Heart left ventricle (tissue), 13 donors: ENCODE measurements around the gene KIAA1586.

Experiments
- POLR2A ChIP-seq, 2 donors: fragments of 450-650 bp; IDR thresholded peaks; one replicate each; pipeline ENCODE4 v1.6.1; 2017; ENCODE audit warnings: antibody characterized with exemption in 2 of 2, mild to moderate bottlenecking in 2 of 2, moderate library complexity in 2 of 2
- TF ChIP-seq, protein P1 (sequence below), 12 donors: fragments of 200-600 bp; sonication (generic) in 4 of 12; IDR thresholded peaks; one replicate each; pipeline versions ENCODE4 v1.5.0 to v1.8.0; 2018 to 2022; ENCODE audit warnings: antibody characterized with exemption in 12 of 12, mild to moderate bottlenecking in 5 of 12
- donor health status: ischemic (EF 13 %, LVEDD 7.1; RV severe dilation, severe dysfunction).
- donor health status: DM: no; HTN: yes; CAD: no.
- donor health status: DM: no; HTN: no; CAD: no.
- donor health status: ischemic (EF 25% LVEDD 6.9; RV normal size, moderate dysfunction).
- donor health status: ischemic (EF 25% LVEDD 5.7; RV mildly dilated, moderate dysfunction).
- donor health status: ischemic (EF 35%, LVEDD 5.7; RV mildly dilated, moderate dysfunction).
- donor health status: nonischemic (EF 11% LVEDD 7.7; RV severe dilation, severe dysfunction).
- donor health status: DM: yes; HTN: yes; CAD: no.
- donor health status: PGD.
- donor health status: ischemic (EF 29% LVEDD 5.4; RV normal size, mild dysfunction).
- donor health status: nonischemic (EF 23%, LVEDD 6.1; RV moderate dilation, normal function).

DNA sequence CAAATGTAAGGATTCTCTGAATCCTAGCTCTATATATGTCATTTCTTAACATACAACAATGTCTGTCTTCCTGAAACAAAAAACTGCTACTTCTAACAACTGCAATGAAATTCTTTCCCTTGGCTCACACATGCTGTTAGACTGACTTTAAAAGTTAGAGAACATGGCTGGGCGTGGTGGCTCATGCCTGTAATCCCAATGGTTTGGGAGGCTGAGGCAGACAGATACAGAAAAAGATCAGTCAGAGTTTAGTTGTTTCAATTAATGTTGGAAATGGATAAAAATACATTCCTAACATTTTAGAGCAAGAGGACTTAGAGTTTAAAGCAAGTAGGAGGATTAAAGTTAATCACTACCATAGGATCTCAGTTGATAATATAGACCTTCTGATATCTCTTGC, 28.7 kb upstream of the KIAA1586 start:
- TF ChIP-seq POLR2A (IDR thresholded peaks at IDR 0.05) = no peak
- TF ChIP-seq, protein P1, sequence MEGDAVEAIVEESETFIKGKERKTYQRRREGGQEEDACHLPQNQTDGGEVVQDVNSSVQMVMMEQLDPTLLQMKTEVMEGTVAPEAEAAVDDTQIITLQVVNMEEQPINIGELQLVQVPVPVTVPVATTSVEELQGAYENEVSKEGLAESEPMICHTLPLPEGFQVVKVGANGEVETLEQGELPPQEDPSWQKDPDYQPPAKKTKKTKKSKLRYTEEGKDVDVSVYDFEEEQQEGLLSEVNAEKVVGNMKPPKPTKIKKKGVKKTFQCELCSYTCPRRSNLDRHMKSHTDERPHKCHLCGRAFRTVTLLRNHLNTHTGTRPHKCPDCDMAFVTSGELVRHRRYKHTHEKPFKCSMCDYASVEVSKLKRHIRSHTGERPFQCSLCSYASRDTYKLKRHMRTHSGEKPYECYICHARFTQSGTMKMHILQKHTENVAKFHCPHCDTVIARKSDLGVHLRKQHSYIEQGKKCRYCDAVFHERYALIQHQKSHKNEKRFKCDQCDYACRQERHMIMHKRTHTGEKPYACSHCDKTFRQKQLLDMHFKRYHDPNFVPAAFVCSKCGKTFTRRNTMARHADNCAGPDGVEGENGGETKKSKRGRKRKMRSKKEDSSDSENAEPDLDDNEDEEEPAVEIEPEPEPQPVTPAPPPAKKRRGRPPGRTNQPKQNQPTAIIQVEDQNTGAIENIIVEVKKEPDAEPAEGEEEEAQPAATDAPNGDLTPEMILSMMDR (IDR thresholded peaks at IDR 0.05) = no peak
